Middle frontal gyrus (tissue), 1 donor: ENCODE data around the gene NR6A1.

ENCODE experiments used
- DNase-seq: peaks from one replicate; pipeline ENCODE4 v3.0.0-alpha.2; 2015; ENCODE audit warnings: low spot score; ENCODE audit errors: extremely low spot score

NR6A1 gene

DNA sequence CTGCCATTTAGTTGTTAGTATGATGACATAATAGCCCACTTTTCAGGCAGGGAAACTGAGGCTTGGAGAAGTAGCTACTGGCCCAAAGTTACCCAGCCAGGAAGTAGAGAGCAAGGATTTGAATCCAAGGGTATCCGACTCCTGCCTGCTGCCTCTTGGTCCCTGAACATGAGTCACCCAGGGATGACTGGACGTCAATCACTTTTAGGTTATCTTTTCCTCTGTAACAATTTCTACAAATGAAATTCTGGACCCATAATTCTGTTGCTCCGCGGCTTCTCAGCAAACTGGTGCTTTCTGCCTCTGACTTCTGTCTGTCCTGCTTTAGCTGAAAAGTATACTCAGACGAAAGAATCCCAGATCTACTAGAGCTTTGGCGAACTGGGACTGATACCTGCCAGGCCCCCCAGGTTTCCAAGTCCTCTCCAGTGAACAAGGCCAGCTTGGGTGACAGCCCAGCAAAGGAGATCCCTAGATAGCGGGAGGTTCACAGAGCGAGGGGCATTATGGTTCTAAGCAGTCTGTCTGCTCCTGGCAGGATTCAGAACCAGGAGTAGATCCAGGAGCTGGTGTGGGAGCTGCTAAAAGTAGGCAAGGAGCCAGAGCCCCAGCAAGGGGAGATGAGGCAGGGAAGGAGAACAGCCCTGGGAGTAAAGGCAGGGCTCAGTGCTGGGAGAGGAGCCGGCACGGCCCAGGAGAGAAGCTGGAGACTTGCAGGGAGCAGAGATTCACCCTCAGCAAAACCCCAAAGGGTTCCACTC is 26.4 kb upstream of the NR6A1 start:
- no peak for DNase-seq

DNA sequence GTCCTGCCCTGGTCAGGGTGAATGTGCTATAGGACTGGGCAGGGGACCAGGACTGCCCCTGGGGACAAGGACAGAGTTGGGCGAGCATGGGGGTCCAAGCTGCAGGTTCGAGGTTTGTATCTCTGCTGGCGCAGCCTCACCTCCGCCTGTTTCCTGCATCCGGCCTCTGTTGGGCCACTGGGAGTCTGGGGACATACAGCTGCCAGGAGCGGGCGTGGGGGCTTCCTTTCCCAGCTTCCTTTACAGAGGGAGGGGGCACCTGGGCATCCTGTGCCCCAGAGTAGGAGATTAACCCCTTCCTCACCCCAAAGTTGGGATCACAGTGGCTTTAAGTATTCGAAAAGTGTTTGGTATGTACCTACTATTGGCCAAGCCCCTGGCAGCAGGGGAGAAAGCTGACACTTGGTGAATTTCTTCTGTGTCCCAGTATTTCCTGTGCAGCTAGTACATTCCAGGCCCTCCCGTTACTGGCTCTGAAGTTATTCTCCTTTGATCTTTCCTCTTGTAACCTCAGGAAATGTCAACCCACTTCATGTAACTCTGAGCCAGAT is 24.8 kb upstream of the NR6A1 start:
- DNase-seq = no peak

DNA sequence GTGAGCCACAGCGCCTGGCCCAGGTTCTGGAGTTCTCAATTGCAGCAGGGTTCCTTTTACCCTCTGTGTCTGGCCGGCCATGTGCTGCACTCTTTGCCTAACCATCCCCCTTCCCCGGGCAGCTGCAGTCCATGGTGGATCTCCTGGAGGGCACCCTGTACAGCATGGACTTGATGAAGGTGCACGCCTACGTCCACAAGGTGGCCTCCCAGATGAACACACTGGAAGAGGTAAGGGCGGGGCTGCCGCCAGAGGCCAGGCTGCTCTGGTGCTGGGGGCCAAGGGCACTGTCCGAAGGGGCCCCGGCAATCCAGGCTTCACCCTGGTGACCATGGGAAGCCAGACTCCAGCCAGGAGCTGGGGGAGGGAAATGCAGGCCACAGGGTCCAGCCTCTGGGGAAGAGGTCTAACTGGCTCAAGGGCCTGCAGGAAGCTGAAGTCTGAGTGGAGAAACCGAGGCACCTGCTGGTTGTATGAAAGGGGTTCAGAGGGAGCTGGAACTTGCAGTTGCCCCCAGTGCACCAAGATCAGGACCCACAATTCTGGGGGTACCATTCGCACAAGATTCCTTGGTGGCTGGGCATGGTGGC is 23.9 kb upstream of the NR6A1 start:
- no peak for DNase-seq

DNA sequence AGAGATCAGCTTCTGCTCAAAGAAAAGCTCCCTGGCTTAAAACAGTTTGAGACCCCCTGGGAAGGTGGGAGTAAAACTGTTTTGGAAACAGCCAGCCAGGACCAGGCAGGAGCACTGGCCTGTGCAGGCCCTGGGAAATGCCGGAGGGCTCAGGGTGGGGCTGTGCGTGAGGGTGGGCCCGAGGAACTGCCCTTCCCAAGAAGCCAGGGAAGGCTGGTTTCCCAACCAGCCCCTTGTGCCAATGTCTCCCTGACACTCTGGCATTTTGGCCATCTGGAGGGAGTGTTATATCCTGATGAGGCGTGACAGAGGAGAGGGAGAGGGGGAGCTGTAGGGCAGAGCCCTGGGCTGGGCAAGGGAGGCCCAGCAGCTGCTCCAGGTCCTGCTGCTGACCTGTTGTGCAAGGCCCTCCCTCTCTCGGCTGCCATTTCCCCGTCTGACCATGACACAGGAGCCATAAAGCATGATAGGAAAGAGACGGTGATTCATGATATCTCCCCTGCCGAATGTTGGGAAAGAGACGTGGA is 22.0 kb upstream of the NR6A1 start:
- no peak for DNase-seq

DNA sequence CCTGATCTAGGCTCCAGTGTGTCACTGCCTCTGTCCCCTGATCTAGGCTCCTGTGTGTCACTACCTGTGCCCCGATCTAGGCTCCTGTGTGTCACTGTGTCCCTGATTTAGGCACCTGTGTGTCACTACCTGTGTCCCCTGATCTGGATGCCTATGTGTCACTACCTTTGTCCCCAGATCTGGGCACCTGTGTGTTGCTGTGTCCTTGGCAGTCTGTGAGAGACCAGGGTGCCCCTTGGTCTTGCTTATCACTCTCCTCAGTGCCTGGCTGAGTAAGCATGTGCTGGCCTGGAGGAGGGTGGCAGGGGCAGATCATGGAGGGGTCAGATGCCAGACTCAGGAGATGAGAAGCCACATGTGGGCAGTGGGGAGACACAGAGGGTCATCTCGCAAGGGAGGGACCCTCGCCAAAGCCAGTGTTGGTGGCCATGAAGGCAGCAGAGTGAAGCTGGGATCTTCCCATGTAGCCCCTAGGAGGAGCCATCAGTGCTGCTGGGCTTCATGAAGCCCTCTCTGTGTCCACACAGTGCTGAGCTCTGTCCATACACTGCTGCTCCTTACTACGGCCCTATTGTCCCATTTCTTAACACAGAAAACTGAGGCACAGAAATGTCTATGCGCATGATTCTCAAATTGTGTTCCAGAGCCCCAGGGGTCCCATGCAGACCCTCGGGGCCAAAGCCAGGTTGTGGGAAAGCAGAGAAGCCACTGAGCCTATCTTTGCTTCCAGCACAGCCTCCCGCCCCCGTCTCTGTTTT is 21.3 kb upstream of the NR6A1 start:
- no peak for DNase-seq

DNA sequence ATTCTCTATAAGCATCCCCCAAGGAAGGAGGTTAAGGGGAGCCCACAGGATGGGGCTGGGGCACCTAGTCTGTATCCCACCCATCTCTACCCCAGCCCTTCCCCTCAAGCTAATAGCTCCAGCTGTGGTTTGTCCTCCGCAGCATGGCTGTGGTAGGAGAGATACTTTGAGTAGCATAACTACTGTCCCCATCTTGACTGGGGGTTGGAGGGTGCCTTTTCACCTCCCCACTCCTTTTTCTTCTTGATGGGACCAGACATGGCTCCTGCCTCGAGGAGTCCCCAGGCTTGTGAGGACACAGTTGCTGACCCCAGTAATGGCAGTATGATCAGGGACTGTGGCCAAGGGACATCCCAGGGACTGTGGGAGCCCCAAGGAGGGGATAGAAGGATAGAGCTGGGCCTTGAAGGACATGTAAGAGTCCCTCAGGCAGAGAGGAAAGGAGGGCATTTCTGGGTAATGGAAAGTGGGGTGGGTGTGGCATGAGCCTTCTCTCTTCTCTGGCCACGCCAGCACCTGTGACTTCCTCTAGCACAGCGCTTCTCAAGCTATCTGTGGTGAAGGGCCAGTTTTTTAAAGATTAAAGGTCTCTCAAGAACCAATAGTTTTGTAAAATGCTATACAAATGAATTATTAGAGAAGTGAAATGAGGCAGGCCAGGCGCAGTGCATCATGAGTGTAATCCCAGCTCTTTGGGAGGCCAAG is 19.8 kb upstream of the NR6A1 start:
- DNase-seq = no peak

DNA sequence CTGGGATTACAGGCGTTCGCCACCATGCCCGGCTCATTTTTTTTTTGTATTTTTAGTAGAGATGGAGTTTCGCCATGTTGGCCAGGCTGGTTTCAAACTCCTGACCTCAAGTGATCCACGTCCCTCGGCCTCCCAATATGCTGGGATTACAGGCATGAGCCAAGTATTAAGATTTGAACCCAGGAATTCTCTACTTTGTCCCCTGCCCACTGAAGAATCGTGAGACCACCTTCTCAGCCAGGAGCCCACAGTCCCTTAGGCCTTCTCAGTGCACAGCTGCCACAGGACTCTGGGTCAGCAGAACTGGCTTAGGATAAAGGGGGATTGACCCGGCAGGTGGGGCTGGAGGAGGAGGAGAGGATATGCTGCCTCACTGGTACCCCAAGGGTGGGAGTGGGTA is 19.2 kb upstream of the NR6A1 start:
- no peak for DNase-seq

DNA sequence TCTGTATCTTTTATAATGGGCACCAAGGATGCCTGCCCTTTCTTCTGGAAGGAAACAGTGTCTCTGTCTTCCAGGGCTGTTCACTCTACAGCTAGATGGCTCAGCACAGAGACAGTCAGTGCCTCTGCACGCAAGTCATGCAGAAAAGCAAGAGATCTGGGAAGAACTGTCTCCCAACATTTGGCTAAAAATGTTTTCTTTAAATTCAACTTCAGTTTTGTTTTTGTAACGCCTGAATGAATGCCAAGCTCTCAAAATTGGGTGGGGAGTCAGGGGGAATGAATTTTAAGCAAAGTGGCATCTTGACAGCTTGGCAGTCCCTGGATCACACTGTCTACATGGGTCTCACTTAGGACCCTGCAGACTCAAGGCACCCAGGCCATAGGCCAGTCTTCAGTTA is 18.4 kb upstream of the NR6A1 start:
- no peak for DNase-seq

DNA sequence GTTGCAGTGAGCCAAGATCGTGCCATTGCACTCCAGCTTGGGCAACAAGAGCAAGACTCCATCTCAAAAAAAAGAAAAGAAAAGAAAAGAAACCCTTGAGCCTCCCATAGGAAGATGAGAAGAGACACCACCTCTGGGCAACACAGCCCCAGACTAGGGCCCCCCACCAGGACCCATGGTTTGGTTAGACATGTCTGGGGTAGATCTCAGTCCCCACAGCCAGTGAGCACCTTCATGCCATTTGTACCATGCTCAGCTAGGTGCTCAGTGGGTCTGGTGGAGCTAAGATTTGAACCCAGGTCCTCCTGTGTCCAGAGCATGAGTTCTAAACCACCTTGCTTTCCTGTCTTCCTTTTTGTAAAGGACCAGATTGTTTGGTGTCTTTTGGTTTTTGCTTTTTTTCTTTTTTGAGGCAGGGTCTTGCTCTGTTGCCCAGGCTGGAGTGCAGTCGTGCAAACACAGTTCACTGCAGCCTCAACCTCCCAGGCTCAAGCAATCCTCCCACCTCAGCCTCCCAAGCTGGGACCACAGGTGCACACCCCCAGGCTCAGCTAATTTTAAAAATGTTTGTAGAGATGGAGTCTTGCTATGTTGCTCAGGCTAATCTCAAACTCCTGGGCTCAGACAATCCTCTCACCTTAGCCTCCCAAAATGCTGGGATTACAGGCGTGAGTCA is 17.6 kb upstream of the NR6A1 start:
- no peak for DNase-seq

DNA sequence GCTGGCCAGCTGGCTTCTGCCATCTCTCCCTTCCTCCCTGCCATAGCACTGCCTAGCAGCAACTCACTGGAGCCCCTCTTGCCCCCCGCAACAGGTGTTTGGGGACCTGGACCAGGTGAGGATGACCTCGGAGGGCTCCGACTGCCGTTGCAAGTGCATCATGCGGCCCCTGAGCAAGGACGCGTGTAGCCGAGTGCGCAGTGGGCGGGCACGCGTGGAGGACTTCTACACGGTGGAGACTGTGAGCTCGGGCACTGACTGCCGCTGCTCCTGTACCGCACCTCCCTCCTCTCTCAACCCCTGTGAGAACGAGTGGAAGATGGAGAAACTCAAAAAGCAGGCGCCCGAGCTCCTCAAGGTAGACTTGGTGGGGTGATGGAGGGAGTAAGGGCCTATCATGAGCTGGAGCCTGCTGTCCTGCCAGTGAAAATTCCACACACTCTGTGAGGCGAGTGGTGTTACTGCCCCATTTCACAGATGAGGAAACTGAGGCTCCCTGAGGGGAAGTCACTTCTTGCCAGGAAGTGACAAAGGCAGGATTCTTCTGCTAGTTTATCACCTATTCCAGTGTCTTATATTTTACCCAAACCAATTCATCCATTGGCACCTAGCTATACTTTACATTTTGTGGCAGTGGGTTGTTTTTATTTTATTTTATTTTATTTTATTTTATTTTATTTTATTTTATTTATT is 15.9 kb upstream of the NR6A1 start:
- DNase-seq = no peak

DNA sequence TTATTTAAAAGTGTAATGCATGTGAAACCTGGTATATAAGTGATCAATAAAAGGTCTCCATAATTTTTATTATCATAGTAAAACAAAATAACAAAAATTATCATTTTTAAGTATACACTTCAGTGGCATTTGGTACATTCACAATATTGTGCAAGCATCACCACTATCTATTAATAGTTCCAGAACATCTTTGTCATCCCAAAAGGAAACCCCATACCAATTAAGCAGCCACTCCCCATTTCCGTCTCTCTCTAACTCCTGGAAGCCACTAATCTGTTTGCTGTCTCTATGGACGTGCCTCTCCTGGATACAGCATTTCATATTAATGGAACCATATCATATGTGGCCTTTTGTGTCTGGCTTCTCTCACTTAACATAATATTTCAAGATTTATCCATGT is 13.4 kb upstream of the NR6A1 start:
- DNase-seq = no peak

DNA sequence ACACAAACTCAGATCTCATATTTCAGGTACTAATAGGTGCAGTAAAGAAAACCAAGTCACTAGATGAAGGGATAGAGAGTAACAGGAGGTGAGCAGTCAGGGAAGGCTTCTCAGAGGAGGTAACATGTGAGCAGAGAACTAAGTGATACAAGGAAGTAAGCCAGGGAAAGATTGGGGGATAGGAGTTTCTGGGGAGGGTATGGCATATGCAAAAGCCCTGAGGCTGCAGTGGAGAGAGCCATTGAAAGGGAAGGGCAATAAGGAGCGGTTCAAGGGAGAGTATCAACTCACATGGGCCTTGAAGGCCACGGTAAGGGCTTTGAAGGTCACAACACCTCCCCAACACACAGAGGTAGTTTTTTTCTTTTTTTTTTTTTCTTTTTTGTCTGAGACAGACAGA is 12.7 kb upstream of the NR6A1 start:
- DNase-seq = no peak

DNA sequence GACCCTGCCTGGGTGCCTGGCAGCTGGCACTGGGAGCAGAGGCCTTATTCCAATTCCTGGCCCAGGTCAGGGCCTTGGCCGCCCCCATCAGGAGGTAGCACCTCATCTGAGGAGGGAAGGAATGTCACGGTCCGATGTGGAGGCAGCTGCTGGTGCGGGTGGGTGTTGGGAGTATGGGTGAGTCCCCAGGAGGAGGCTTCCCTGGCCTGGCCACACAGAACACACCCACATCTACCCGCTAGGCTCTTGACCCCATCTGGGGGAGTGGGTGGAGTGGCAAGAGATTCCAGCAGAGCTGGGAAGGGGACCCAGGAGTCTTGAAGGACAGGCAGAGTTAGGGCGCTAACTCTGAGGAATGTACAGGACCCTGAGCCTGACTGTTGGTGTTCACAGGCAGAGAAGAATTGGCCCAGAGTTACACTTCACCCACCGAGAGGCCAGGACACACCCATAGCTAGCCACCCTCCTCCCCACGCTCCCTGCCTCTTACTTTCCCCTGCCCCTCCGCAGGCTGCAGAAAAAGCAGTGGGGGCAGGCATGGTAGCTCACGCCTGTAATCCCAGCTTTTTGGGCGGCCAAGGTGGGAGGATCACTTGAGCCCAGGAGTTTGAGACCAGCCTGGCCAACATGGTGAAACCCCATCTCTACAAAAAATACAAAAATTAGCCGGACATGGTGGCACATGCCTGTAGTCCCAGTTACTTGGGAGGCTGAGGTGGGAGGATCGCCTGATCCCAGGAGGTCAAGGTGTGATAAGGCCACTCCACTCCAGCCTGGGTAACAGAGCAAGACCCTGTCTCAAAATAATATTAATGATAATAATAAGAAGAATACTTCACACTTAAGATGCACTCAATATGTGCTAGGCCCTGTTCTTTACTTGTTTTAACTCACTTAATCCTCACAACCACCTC is 11.8 kb upstream of the NR6A1 start:
- no peak for DNase-seq

DNA sequence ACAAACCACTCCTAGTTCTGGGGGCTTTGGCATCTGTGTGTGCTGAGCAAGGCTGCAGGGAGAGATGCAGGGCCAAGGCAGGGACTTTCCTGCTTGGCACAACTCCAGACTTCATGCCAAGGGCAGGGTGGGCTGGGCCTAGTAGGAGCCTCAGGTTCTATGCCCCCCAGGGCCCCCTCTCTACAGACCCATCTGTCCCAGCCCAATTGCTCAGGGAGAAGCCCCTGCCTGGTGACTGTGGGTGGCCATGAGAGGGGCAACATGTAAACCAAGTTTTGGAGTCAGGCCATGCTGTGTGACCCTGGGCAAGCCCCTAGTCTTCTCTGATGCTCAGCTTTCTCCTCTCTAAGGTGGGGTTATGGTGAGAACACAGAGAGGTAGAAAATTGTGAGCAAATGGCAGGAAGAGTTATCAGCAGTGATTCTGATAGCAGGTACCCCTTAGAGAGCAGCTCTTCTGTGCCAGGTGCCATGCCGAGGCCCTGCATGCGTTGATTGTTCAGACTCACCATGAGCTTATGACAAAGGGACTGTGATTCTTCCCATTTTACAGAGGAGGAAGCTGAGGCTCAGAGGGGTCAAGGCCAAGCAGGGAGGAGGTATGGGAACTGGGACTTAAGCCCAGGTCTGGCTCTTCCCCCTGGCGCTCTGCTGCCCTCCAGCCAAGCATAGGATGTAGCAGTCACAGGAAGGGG is 11.0 kb upstream of the NR6A1 start:
- DNase-seq = no peak

DNA sequence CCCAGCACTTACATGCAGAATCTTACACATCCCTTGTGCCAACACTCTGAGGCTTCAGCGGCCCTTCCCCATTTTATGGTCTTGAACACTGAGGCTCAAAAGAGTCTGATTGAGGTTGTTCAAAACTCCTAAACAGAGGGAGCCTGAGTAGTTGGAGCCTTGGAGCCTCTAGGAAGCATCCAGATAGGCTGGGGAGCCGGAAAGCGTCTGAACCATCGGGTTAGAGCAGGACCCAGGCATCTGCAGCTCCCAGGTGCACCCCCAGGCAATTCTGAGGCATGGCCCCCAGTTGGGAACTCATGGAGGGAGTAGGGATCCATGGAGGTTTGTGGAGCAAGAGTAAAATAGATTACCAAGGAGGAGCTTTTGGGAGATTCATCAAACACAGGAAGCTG is 9.6 kb upstream of the NR6A1 start:
- DNase-seq = no peak

DNA sequence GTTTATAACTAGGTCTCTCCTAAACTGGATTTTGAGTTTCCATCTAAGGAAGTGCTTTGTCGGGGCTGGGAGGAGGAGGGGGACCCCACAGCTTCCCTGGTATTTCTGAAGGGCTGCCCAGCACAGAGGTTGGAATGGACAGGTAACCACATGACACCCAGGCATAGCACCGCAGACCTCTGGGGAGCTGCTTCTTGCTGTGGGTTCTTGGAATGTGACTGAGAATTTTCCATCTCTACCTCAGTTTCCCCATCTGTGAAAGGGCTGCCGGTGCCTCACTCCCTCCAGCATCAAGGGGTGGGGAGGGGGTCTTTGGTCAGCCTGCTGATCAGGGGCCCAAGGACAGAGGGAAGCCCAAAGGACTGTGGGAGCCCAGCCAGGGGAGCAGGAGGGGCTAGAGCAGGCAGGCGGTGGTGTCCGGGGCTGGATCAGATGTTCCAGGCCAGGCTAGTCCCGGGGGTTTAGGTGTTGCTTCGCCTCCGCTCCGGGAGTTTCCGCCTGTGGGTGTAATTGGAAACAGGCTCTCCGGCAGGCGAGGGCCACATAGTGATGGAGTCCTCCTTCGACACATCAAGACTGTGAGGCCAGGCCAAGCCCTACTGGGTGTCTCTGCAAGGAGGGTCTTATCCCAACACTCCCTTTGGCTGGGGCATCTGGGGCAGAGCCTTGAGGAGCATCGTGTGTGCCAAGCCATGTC is 9.1 kb upstream of the NR6A1 start:
- DNase-seq = no peak

DNA sequence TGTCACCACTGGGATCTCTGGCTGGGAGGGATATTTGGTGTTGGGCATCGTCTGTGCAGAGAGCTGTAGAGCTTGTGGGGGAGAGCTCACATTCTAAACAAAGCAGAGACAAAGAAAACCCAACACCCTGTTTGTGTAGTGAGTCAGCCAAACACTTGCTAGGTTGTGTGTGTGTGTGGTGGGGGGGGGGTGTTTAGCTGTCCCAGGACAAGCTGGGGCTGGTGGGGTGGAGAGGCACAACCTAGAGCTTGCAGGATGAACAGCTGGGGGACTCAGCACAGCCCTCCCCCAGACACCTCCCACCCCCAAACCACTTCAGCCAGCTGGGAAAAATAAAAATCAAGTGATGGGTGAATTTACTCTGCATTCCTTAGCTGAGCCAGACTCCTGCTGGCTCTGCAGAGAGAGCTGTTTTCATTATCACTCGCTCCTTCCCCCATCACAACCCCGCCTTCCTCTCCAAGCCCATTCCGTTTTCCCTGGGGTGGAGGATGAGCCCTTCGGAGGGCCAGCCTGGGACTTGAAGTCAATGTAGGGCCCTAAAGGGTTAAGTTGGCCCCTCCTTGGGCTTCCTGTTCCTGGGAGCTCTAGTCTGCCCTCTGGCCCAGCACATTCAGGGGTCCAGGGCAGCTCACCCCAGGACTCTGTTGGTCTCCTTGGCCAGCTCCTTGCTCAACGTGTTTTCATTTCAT is 8.4 kb upstream of the NR6A1 start:
- no peak for DNase-seq
